ENCODE data around the gene KCNJ4.

KCNJ4 gene

DNA sequence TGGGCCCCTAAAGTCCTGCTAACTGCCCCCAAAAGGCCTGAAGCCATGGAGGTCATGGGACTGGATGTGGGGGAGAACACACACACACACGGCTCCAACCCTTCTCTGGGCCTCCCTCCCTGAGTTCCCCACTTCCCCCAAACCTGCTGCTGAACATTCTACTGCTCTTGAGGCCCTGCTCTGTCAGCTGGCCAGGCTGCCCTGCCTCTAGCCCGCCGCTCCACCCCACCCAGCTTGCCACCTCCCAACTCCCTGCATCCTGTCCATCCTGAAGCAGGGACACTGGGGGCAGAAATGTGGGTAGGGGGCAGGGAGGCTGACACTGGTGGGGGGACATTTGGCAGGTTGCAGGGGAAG is 1.0 kb downstream of the KCNJ4 start:
- DNase-seq, result no peak
- Histone ChIP-seq H2AK5ac (ENCODE audit: low read length) (no peak overlapping the region), H2BK5ac (ENCODE audit: low read depth, low read length, poor library complexity) (no peak overlapping the region), H3K79me2 (ENCODE audit: control insufficient read depth, insufficient read depth, low read length, poor library complexity) (no peaks in the 10 kb centered on the region), H3K14ac (ENCODE audit: low read length) (no peak overlapping the region), H3K23ac (ENCODE audit: low read length) (no peak overlapping the region), H4K91ac (ENCODE audit: low read depth, low read length) (no peak overlapping the region), H3K27ac (ENCODE audit: low read depth, low read length) (no peak overlapping the region), H3K36me3 (ENCODE audit: control insufficient read depth in 1 of 2, insufficient read depth in 2 of 2, low read length in 2 of 2) (no peaks in the 10 kb centered on the region), H3K27me3 (ENCODE audit: insufficient read depth, low read length) (peaks cover 32% of the 10 kb centered on the region), H3K4me2 (ENCODE audit: low read length) (no peak overlapping the region), H3K18ac (ENCODE audit: low read length) (no peak overlapping the region), H2BK12ac (ENCODE audit: low read length) (no peak overlapping the region), H4K12ac (ENCODE audit: low read depth, low read length) (no peak overlapping the region), H2BK120ac (ENCODE audit: insufficient read depth, low read length, poor library complexity) (no peak overlapping the region), H3K79me1 (ENCODE audit: low read length) (no peaks in the 10 kb centered on the region), H3K4ac (ENCODE audit: low read depth, low read length) (no peak overlapping the region), H3K4me3 (ENCODE audit: low read depth, low read length) (no peak overlapping the region), H3K4me1 (ENCODE audit: control insufficient read depth in 1 of 2, insufficient read depth in 2 of 2, low read length in 2 of 2) (peaks cover 3 to 4% of the 10 kb centered on the region in 2 experiments), H3K9me3 (ENCODE audit: insufficient read depth, low read depth, low read length) (peaks cover 6% of the 10 kb centered on the region), H4K8ac (ENCODE audit: low read depth, low read length) (no peak overlapping the region), H2AFZ (ENCODE audit: insufficient read depth, low read length, poor library complexity) (no peak overlapping the region), H3K9ac (ENCODE audit: low read length) (no peak overlapping the region)
- no CpG with 5 or more reads among the region's 3 CpGs for WGBS (ENCODE audit: extremely low coverage, insufficient coverage, insufficient read length)

DNA sequence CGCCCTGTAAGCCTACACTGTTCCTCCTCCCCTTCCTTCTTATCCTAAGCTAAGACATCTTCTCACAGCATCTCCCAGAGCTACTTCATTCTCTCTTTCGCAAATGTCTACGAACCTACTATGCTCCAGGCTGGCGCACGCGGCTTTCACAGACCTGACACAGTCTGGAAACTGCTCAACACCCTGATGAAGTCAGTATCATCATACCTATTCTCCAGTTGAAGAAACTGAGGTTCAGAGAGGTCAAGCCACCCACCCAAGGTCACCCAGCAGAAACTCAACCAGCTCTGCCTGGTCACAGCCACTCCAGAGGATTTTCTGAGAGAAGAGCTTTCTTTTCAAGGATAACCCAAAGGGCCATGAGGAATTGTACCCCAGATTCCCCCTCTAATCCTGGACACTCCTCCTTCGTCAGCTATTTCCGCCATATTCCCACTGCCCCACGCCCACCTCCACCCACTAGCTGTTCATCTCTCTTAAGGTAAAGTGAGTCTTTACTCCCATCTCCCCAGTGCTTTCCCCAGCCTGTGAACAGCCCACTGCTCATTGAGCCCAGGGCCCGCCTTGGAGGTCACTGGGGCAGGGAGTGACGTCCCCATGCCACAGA is 1.8 kb downstream of the KCNJ4 start:
- no peak overlapping the region for H2BK12ac ChIP-seq (ENCODE audit: low read length)
- no peak overlapping the region for H3K4me2 ChIP-seq (ENCODE audit: low read length)
- H3K27ac ChIP-seq (ENCODE audit: low read depth, low read length), result no peak overlapping the region
- no peaks in the 10 kb centered on the region for H3K79me1 ChIP-seq (ENCODE audit: low read length)
- H2AK5ac ChIP-seq (ENCODE audit: low read length), result no peak overlapping the region
- H3K9me3 ChIP-seq (ENCODE audit: insufficient read depth, low read depth, low read length), result peaks cover 6% of the 10 kb centered on the region
- no peak overlapping the region for H3K4me3 ChIP-seq (ENCODE audit: low read depth, low read length)
- H3K27me3 ChIP-seq (ENCODE audit: insufficient read depth, low read length), result peaks cover 32% of the 10 kb centered on the region
- H4K12ac ChIP-seq (ENCODE audit: low read depth, low read length), result no peak overlapping the region
- H3K9ac ChIP-seq (ENCODE audit: low read length), result no peak overlapping the region
- no peak overlapping the region for H2BK5ac ChIP-seq (ENCODE audit: low read depth, low read length, poor library complexity)
- H4K91ac ChIP-seq (ENCODE audit: low read depth, low read length), result no peak overlapping the region
- no peak overlapping the region for H3K4ac ChIP-seq (ENCODE audit: low read depth, low read length)
- H3K14ac ChIP-seq (ENCODE audit: low read length), result no peak overlapping the region
- no peak overlapping the region for H2AFZ ChIP-seq (ENCODE audit: insufficient read depth, low read length, poor library complexity)
- no peaks in the 10 kb centered on the region for H3K36me3 ChIP-seq (ENCODE audit: control insufficient read depth in 1 of 2, insufficient read depth in 2 of 2, low read length in 2 of 2)
- no peak overlapping the region for H3K23ac ChIP-seq (ENCODE audit: low read length)
- H3K4me1 ChIP-seq (ENCODE audit: control insufficient read depth in 1 of 2, insufficient read depth in 2 of 2, low read length in 2 of 2), result peaks cover 3 to 4% of the 10 kb centered on the region in 2 experiments
- WGBS (ENCODE audit: extremely low coverage, insufficient coverage, insufficient read length), result no CpG with 5 or more reads among the region's 11 CpGs
- no peak overlapping the region for H4K8ac ChIP-seq (ENCODE audit: low read depth, low read length)
- no peak overlapping the region for H2BK120ac ChIP-seq (ENCODE audit: insufficient read depth, low read length, poor library complexity)
- H3K79me2 ChIP-seq (ENCODE audit: control insufficient read depth, insufficient read depth, low read length, poor library complexity), result no peaks in the 10 kb centered on the region
- no peak for DNase-seq
- no peak overlapping the region for H3K18ac ChIP-seq (ENCODE audit: low read length)

DNA sequence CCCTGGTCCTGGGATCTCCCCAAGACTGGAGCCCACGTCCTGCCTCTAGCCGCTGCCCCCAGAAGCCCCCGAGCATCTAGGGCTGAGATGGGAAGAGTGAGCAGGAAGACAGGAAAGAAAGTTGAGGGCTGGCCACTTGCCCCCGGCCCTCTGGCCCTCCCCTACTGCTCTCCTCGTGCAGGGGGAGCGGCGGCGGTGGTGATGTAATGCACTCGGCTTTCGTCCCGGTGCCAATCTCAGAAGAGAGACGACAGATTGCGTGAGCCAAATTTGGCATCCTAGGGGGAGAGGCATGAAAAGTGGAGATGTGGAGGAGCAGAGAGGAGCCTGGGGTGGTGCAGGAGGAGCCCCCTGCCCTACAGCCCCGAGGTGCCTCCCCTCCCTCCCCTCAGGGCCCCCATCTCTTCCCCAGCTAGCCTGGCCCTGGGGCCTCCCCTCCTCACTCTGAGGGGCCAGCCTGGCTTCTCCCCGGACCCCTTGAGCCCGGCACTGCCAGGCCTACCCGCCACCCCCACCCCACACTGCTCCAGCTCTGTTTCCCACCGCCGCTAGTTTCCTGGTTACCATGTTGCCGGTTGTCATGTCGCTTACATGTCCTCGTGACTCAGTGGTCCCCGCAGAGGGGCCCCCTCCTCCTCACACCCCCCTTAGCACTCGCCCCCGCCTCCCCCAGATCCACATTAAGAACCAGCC is 2.5 kb downstream of the KCNJ4 start:
- H3K4me2 ChIP-seq (ENCODE audit: low read length), result no peak overlapping the region
- no peak overlapping the region for H3K27ac ChIP-seq (ENCODE audit: low read depth, low read length)
- no peak overlapping the region for H3K4me3 ChIP-seq (ENCODE audit: low read depth, low read length)
- no peak overlapping the region for H3K18ac ChIP-seq (ENCODE audit: low read length)
- H3K27me3 ChIP-seq (ENCODE audit: insufficient read depth, low read length), result peaks cover 32% of the 10 kb centered on the region
- no peaks in the 10 kb centered on the region for H3K36me3 ChIP-seq (ENCODE audit: control insufficient read depth in 1 of 2, insufficient read depth in 2 of 2, low read length in 2 of 2)
- no peak overlapping the region for H4K12ac ChIP-seq (ENCODE audit: low read depth, low read length)
- no peak overlapping the region for H2BK12ac ChIP-seq (ENCODE audit: low read length)
- no peak overlapping the region for H3K23ac ChIP-seq (ENCODE audit: low read length)
- H3K14ac ChIP-seq (ENCODE audit: low read length), result no peak overlapping the region
- H4K91ac ChIP-seq (ENCODE audit: low read depth, low read length), result no peak overlapping the region
- H2BK120ac ChIP-seq (ENCODE audit: insufficient read depth, low read length, poor library complexity), result no peak overlapping the region
- no CpG with 5 or more reads among the region's 25 CpGs for WGBS (ENCODE audit: extremely low coverage, insufficient coverage, insufficient read length)
- peaks cover 6% of the 10 kb centered on the region for H3K9me3 ChIP-seq (ENCODE audit: insufficient read depth, low read depth, low read length)
- no peak overlapping the region for H3K9ac ChIP-seq (ENCODE audit: low read length)
- no peak overlapping the region for H2BK5ac ChIP-seq (ENCODE audit: low read depth, low read length, poor library complexity)
- H3K79me2 ChIP-seq (ENCODE audit: control insufficient read depth, insufficient read depth, low read length, poor library complexity), result no peaks in the 10 kb centered on the region
- H3K79me1 ChIP-seq (ENCODE audit: low read length), result no peaks in the 10 kb centered on the region
- no peak overlapping the region for H2AFZ ChIP-seq (ENCODE audit: insufficient read depth, low read length, poor library complexity)
- DNase-seq, result no peak
- no peak overlapping the region for H3K4ac ChIP-seq (ENCODE audit: low read depth, low read length)
- H3K4me1 ChIP-seq (ENCODE audit: control insufficient read depth in 1 of 2, insufficient read depth in 2 of 2, low read length in 2 of 2), result peaks cover 3 to 4% of the 10 kb centered on the region in 2 experiments
- no peak overlapping the region for H4K8ac ChIP-seq (ENCODE audit: low read depth, low read length)
- H2AK5ac ChIP-seq (ENCODE audit: low read length), result no peak overlapping the region

DNA sequence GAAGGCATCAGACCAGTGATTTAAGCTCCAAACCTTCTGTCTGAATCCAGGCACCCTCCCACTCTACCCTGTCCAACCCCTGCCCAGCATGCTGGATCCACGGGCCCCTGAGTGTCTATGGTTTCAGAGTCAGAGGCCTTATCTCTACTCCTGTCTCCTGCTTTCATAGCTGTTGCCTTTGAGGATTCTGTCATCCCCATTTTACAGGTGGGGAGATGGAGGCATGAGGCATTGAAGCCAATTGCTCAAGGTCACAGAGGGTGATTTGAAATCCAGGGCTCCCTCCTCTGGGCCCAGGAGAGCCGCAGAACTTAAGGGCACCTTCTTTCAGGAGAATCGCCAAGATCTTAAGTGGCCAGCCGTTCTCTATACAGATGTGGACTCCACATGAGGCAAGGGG is 3.1 kb downstream of the KCNJ4 start:
- DNase-seq, result no peak
- H3K79me1 ChIP-seq (ENCODE audit: low read length), result no peaks in the 10 kb centered on the region
- no peak overlapping the region for H4K91ac ChIP-seq (ENCODE audit: low read depth, low read length)
- no peak overlapping the region for H2AK5ac ChIP-seq (ENCODE audit: low read length)
- H2BK5ac ChIP-seq (ENCODE audit: low read depth, low read length, poor library complexity), result no peak overlapping the region
- no peaks in the 10 kb centered on the region for H3K36me3 ChIP-seq (ENCODE audit: control insufficient read depth in 1 of 2, insufficient read depth in 2 of 2, low read length in 2 of 2)
- H3K4me1 ChIP-seq (ENCODE audit: control insufficient read depth in 1 of 2, insufficient read depth in 2 of 2, low read length in 2 of 2), result peaks cover 3 to 4% of the 10 kb centered on the region in 2 experiments
- H3K4me2 ChIP-seq (ENCODE audit: low read length), result no peak overlapping the region
- H3K9ac ChIP-seq (ENCODE audit: low read length), result no peak overlapping the region
- WGBS (ENCODE audit: extremely low coverage, insufficient coverage, insufficient read length), result no CpG with 5 or more reads among the region's 4 CpGs
- H3K79me2 ChIP-seq (ENCODE audit: control insufficient read depth, insufficient read depth, low read length, poor library complexity), result no peaks in the 10 kb centered on the region
- no peak overlapping the region for H2BK12ac ChIP-seq (ENCODE audit: low read length)
- no peak overlapping the region for H4K8ac ChIP-seq (ENCODE audit: low read depth, low read length)
- H4K12ac ChIP-seq (ENCODE audit: low read depth, low read length), result no peak overlapping the region
- H2BK120ac ChIP-seq (ENCODE audit: insufficient read depth, low read length, poor library complexity), result no peak overlapping the region
- H3K23ac ChIP-seq (ENCODE audit: low read length), result no peak overlapping the region
- H3K4ac ChIP-seq (ENCODE audit: low read depth, low read length), result no peak overlapping the region
- H3K4me3 ChIP-seq (ENCODE audit: low read depth, low read length), result no peak overlapping the region
- H3K27ac ChIP-seq (ENCODE audit: low read depth, low read length), result no peak overlapping the region
- peaks cover 32% of the 10 kb centered on the region for H3K27me3 ChIP-seq (ENCODE audit: insufficient read depth, low read length)
- H3K18ac ChIP-seq (ENCODE audit: low read length), result no peak overlapping the region
- no peak overlapping the region for H2AFZ ChIP-seq (ENCODE audit: insufficient read depth, low read length, poor library complexity)
- peaks cover 6% of the 10 kb centered on the region for H3K9me3 ChIP-seq (ENCODE audit: insufficient read depth, low read depth, low read length)
- H3K14ac ChIP-seq (ENCODE audit: low read length), result no peak overlapping the region

Data from trophoblast cell (in vitro differentiated cells and primary cell).